H1 (cell line): ENCODE measurements around the gene DHX38. TPM values are rescaled to one million over a fixed set of nuclear protein-coding genes. Genes with fewer than 3 reads are reported as not detected.
A peak's percentile ranks its signal among the peaks of the same experiment; 100 is the strongest.

Source experiments
- CTCF ChIA-PET: fragments of 300-600 bp; sonication (Branson Sonifier 250); formaldehyde crosslinking; loops from one replicate; lab custom pipeline; 2021; ENCODE audit not compliant: partially characterized antibody; lab: Charles Lee
- POLR2A ChIA-PET: fragments of 300-600 bp; sonication (Branson Sonifier 250); formaldehyde crosslinking; loops from one replicate; lab custom pipeline; 2021; ENCODE audit warnings: inconsistent platforms; ENCODE audit not compliant: partially characterized antibody; lab: Charles Lee
- DNase-seq, 2 experiments: peaks; one replicate each; pipeline versions ENCODE4 v3.0.0 to v3.0.0-alpha.2; 2010 to 2022; ENCODE audit warnings: low spot score in 2 of 2, low read depth in 1 of 2, mixed read lengths in 1 of 2
- FAIRE-seq: peaks from 2 replicates; lab custom pipeline; 2011; peaks lifted over from hg19 to GRCh38; lab: Jason Lieb, UNC
- H2AFZ ChIP-seq: 2 replicates; pipeline ENCODE4 v1.8.1; 2012; ENCODE audit warnings: low read length, inconsistent platforms
- H2AK5ac ChIP-seq: 2 replicates; pipeline ENCODE4 v1.6.1; 2013; ENCODE audit warnings: low read depth, low read length
- H2BK120ac ChIP-seq: replicated peaks from 2 replicates; pipeline ENCODE3; 2013; ENCODE audit warnings: low read depth, low read length, inconsistent platforms
- H2BK12ac ChIP-seq: 2 replicates; pipeline ENCODE4 v1.6.1; 2013; ENCODE audit warnings: low read depth, low read length
- H2BK15ac ChIP-seq: 2 replicates; pipeline ENCODE4 v1.6.1; 2013; ENCODE audit warnings: low read length
- H2BK20ac ChIP-seq: 2 replicates; pipeline ENCODE4 v1.6.1; 2013; ENCODE audit warnings: low read length
- H2BK5ac ChIP-seq: 2 replicates; pipeline ENCODE4 v1.6.1; 2013; ENCODE audit warnings: low read depth, low read length
- H3K14ac ChIP-seq: 2 replicates; pipeline ENCODE4 v1.6.1; 2013; ENCODE audit warnings: inconsistent platforms; ENCODE audit not compliant: insufficient read length
- H3K18ac ChIP-seq: 2 replicates; pipeline ENCODE4 v1.6.1; 2013; ENCODE audit warnings: low read length; ENCODE audit errors: extremely low read depth
- H3K23ac ChIP-seq: 2 replicates; pipeline ENCODE4 v1.6.1; 2013; ENCODE audit warnings: inconsistent platforms; ENCODE audit not compliant: insufficient read length
- H3K23me2 ChIP-seq: 2 replicates; pipeline ENCODE4 v1.6.1; 2013; ENCODE audit warnings: low read depth, low read length
- H3K27ac ChIP-seq: 2 replicates; pipeline ENCODE4 v1.6.1; 2011; ENCODE audit warnings: low read depth, low read length, inconsistent platforms
- H3K27me3 ChIP-seq, 4 experiments: replicated peaks in 1 of 4; 1 replicate in 1 of 4; 2 replicates in 3 of 4; pipeline versions ENCODE4 v1.6.1 to v1.8.1; 2011 to 2013; ENCODE audit warnings: low read length in 3 of 4, mild to moderate bottlenecking in 3 of 4, inconsistent platforms in 2 of 4, mixed read lengths in 2 of 4, moderate library complexity in 1 of 4; ENCODE audit not compliant: control insufficient read depth in 3 of 4, insufficient read depth in 3 of 4; ENCODE audit errors: extremely low read depth in 1 of 4
- H3K36me3 ChIP-seq, 4 experiments: 2 replicates each; pipeline versions ENCODE4 v1.6.1 to v1.8.1; 2011 to 2013; ENCODE audit warnings: mild to moderate bottlenecking in 4 of 4, low read length in 3 of 4, moderate library complexity in 2 of 4, control low read depth in 1 of 4, inconsistent platforms in 1 of 4; ENCODE audit not compliant: insufficient read depth in 4 of 4, control insufficient read depth in 2 of 4
- H3K4ac ChIP-seq: replicated peaks from 2 replicates; pipeline ENCODE3; 2013; ENCODE audit warnings: low read length, low read depth, mixed read lengths, inconsistent platforms; ENCODE audit not compliant: insufficient read length
- H3K4me1 ChIP-seq, 4 experiments: replicated peaks in 1 of 4; 1 replicate in 1 of 4; 2 replicates in 3 of 4; pipeline versions ENCODE4 v1.6.1 to v1.8.1; 2011 to 2013; ENCODE audit warnings: low read length in 3 of 4, inconsistent platforms in 2 of 4, mixed read lengths in 1 of 4; ENCODE audit not compliant: insufficient read depth in 4 of 4, control insufficient read depth in 3 of 4
- H3K4me2 ChIP-seq, 2 experiments: 2 replicates each; pipeline versions ENCODE4 v1.6.1 to v1.8.1; 2011 to 2013; ENCODE audit warnings: low read depth in 2 of 2, low read length in 2 of 2, control low read depth in 1 of 2, inconsistent platforms in 1 of 2, mild to moderate bottlenecking in 1 of 2; ENCODE audit not compliant: insufficient read depth in 1 of 2
- H3K4me3 ChIP-seq, 4 experiments: fragments of 200-600, 300-600 bp in 1 of 4; sonication (generic), shearing (Covaris generic), sonication (Bioruptor Twin) in 1 of 4; 2 replicates each; pipeline versions ENCODE4 v1.5.1 to v1.8.1; 2011 to 2016; ENCODE audit warnings: low read length in 4 of 4, low read depth in 3 of 4, control low read depth in 2 of 4, inconsistent platforms in 2 of 4, mild to moderate bottlenecking in 2 of 4, mixed read lengths in 1 of 4, moderate library complexity in 1 of 4; ENCODE audit not compliant: insufficient read depth in 2 of 4; ENCODE audit errors: extremely low read depth in 1 of 4
- H3K56ac ChIP-seq: replicated peaks from 2 replicates; pipeline ENCODE3; 2013; ENCODE audit warnings: low read depth, mild to moderate bottlenecking, mixed read lengths, low read length, inconsistent platforms; ENCODE audit not compliant: insufficient read length
- H3K79me1 ChIP-seq: 2 replicates; pipeline ENCODE4 v1.6.1; 2013; ENCODE audit warnings: low read depth, low read length, control low read depth
- H3K79me2 ChIP-seq, 2 experiments: 2 replicates each; pipeline versions ENCODE4 v1.6.1 to v1.8.1; 2012 to 2013; ENCODE audit warnings: low read length in 2 of 2, mild to moderate bottlenecking in 2 of 2, inconsistent platforms in 1 of 2; ENCODE audit not compliant: insufficient read depth in 2 of 2, control insufficient read depth in 1 of 2
- H3K9ac ChIP-seq, 4 experiments: replicated peaks in 1 of 4; 1 replicate in 1 of 4; 2 replicates in 3 of 4; pipeline versions ENCODE4 v1.6.1 to v1.8.1; 2011 to 2013; ENCODE audit warnings: low read depth in 3 of 4, low read length in 3 of 4, control low read depth in 2 of 4, mild to moderate bottlenecking in 2 of 4, moderate library complexity in 2 of 4, inconsistent platforms in 1 of 4; ENCODE audit errors: extremely low read depth in 1 of 4
- H3K9me3 ChIP-seq, 2 experiments: 2 replicates each; pipeline versions ENCODE4 v1.6.1 to v1.8.1; 2012 to 2013; ENCODE audit warnings: mild to moderate bottlenecking in 2 of 2, moderate library complexity in 2 of 2, control low read depth in 1 of 2, inconsistent platforms in 1 of 2, low read depth in 1 of 2, low read length in 1 of 2, mixed read lengths in 1 of 2; ENCODE audit not compliant: insufficient read depth in 2 of 2
- H4K20me1 ChIP-seq, 2 experiments: replicated peaks in 1 of 2; 2 replicates each; pipeline versions ENCODE3 to v1.8.1; 2011 to 2013; ENCODE audit warnings: inconsistent platforms in 2 of 2, low read length in 2 of 2, mild to moderate bottlenecking in 1 of 2; ENCODE audit not compliant: insufficient read depth in 2 of 2, control insufficient read depth in 1 of 2
- H4K5ac ChIP-seq: 2 replicates; pipeline ENCODE4 v1.6.1; 2013; ENCODE audit warnings: low read length, low read depth, mixed read lengths, inconsistent platforms; ENCODE audit not compliant: insufficient read length
- H4K8ac ChIP-seq: 2 replicates; pipeline ENCODE4 v1.8.0; 2013; ENCODE audit warnings: mild to moderate bottlenecking, moderate library complexity, low read length, inconsistent platforms; ENCODE audit not compliant: insufficient read depth; ENCODE audit errors: extremely low read depth
- H4K91ac ChIP-seq: replicated peaks from 2 replicates; pipeline ENCODE3; 2013; ENCODE audit warnings: low read length, mixed read lengths, inconsistent platforms; ENCODE audit not compliant: insufficient read length
- ASH2L ChIP-seq: fragments of 200-600, 300-600 bp; sonication (generic); IDR thresholded peaks from one replicate; pipeline ENCODE4 v1.7.1; 2017; ENCODE audit warnings: low read length
- CHD2 ChIP-seq: IDR thresholded peaks from 2 replicates; pipeline ENCODE4 v1.6.1; 2012; ENCODE audit warnings: low read length, improper control_type of control experiment
- CREB1 ChIP-seq: IDR thresholded peaks from 2 replicates; pipeline ENCODE4 v1.6.1; 2012; ENCODE audit warnings: inconsistent platforms
- CTBP2 ChIP-seq: IDR thresholded peaks from 2 replicates; pipeline ENCODE4 v1.7.0; 2011; ENCODE audit warnings: borderline replicate concordance, mild to moderate bottlenecking, moderate library complexity, mixed read lengths, low read length; ENCODE audit not compliant: insufficient read depth, insufficient read length
- KDM4A ChIP-seq: IDR thresholded peaks from one replicate; pipeline ENCODE4 v1.7.1; 2012; ENCODE audit warnings: low read depth, mild to moderate bottlenecking, moderate library complexity, low read length, inconsistent platforms; ENCODE audit not compliant: severe bottlenecking
- TAF7 ChIP-seq: optimal IDR thresholded peaks from 2 replicates; pipeline ENCODE3; 2011; ENCODE audit warnings: low read depth, mild to moderate bottlenecking, inconsistent platforms, low read length, moderate library complexity, borderline replicate concordance
- WGBS, 2 experiments: shearing (Covaris generic) in 1 of 2; methylation state at CpG; one replicate each; pipeline versions ENCODE4 v1.1.6 to v1.1.7; 2013 to 2015; ENCODE audit warnings: low lambda C conversion rate in 2 of 2, mixed read lengths in 2 of 2, inconsistent platforms in 1 of 2, low coverage in 1 of 2, missing lambda C conversion rate in 1 of 2; ENCODE audit not compliant: insufficient replicate concordance in 2 of 2, insufficient coverage in 1 of 2, insufficient read length in 1 of 2; ENCODE audit errors: extremely low coverage in 1 of 2, missing lambda C conversion rate in 1 of 2; 5-methylcytosine and 5-hydroxymethylcytosine counted together
- polyA plus RNA-seq, 7 experiments: library from polyadenylated mRNA; depleted of rRNA in 3 of 7; stranded (reverse) in 5 of 7; unstranded in 2 of 7; fragments of >200 nt in 5 of 7; fragments of 200-250 nt in 2 of 7; gene quantifications; 1 replicate in 5 of 7; 2 replicates in 1 of 7; 4 replicates in 1 of 7; pipeline versions ENCODE4 v1.2.1 to v1.2.3, GENCODE V29; 2011 to 2013; ENCODE audit warnings: missing spikeins in 2 of 7, mixed read lengths in 2 of 7
- total RNA-seq: library from RNA; stranded (reverse); fragmentation: NEBNext Ultra II Directional; extraction: Animal tissue kit (Norgen Biotek cat#: 25700); gene quantifications from 2 replicates; pipeline ENCODE4 v1.2.1, GENCODE V29; 2021
- TF ChIP-seq, protein P1 (sequence below): IDR thresholded peaks from 2 replicates; pipeline ENCODE4 v1.6.1; 2011; ENCODE audit warnings: low read depth, mild to moderate bottlenecking, low read length; ENCODE audit not compliant: insufficient read depth
- TF ChIP-seq, protein P2 (sequence below): IDR thresholded peaks from 2 replicates; pipeline ENCODE4 v1.6.1; 2011; ENCODE audit warnings: low read length, improper control_type of control experiment

The DHX38 gene
- total and polyA plus RNA-seq, 2 of the 8 experiments (the other 6 are each of a cell fraction or from before 2014, with no cell fraction given), result 27.3 to 53.5 TPM

DNA sequence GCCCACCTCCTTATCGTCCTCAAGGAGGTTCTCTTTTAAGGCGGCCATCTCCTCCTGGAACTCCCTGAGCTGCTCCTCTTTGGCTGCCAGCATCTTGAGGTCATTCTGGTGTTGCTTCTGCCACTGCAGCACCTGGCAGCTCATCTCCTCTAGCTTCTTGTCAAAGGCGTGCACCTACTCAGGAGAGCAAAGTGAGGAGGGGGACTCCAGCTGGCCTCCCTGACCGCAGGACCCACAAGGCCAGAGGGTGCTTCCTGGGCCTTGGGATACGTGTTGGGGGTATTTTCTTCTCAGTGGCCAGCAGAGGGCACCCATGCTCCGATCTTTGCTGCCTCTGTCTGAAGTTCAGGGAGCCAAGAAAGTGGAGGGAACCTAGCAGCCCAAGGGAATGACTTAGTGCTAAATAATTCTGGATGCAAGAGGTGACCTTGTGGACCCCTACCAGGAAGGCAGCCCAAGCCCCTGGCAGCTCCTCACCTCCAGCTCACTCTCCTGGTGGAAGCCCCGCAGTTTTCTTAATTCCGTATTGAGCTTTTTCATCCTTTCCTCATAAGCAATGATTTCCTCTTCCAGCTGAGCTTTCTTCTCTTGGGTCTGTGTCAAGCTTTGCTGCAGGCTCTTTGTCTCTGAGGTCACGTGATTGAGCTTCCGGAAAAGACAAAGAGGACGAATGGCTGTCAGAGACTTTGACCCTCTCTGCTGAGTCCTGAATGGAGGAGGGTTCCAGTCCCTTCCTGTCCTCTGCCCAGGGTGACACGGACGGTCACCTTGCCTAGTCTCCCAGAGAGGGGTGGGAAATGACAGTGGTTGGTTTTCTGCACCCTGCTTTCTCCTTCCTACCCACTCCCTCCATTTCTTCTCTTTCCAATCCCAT is 31.4 kb downstream of the DHX38 start:
- FAIRE-seq, result peak; percentile 82
- no peaks in the 10 kb centered on the region for H3K9me3 ChIP-seq
- TF ChIP-seq, protein P1, sequence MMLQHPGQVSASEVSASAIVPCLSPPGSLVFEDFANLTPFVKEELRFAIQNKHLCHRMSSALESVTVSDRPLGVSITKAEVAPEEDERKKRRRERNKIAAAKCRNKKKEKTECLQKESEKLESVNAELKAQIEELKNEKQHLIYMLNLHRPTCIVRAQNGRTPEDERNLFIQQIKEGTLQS, result no peak
- TF ChIP-seq TAF7 (no peak), CTBP2 (no peak), KDM4A (peak; percentile 31), ASH2L (peak; percentile 50), CREB1 (no peak), CHD2 (no peak)
- TF ChIP-seq, protein P2, sequence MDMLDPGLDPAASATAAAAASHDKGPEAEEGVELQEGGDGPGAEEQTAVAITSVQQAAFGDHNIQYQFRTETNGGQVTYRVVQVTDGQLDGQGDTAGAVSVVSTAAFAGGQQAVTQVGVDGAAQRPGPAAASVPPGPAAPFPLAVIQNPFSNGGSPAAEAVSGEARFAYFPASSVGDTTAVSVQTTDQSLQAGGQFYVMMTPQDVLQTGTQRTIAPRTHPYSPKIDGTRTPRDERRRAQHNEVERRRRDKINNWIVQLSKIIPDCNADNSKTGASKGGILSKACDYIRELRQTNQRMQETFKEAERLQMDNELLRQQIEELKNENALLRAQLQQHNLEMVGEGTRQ, result peak; percentile 70

More for the DNA sequence above, 31.4 kb downstream of the DHX38 start:
- peak overlapping the region; percentile 43; the same call in 1 of the 2 replicates for H2BK20ac ChIP-seq
- H2BK12ac ChIP-seq, result peak overlapping the region; percentile 85; the same call in 1 of the 2 replicates
- H3K18ac ChIP-seq, result peak overlapping the region; percentile 36
- H3K23me2 ChIP-seq, result no peaks in the 10 kb centered on the region
- no peak overlapping the region for H3K9ac ChIP-seq
- H2BK5ac ChIP-seq, result peak overlapping the region; percentile 17; the same call in 1 of the 2 replicates
- H2AK5ac ChIP-seq, result peak overlapping the region; percentile 14; the same call in 1 of the 2 replicates
- DNase-seq, result peak; percentile 53 to 84
- peak overlapping the region; percentile 91 for H2AFZ ChIP-seq
- H4K91ac ChIP-seq, result no peak overlapping the region
- no peaks in the 10 kb centered on the region for H4K20me1 ChIP-seq
- 56% methylated on average over 13 of the region's 13 CpGs; no CpG with 5 or more reads in 1 of the 2 experiments for WGBS, 2 experiments
- H3K4me3 ChIP-seq, result no peak overlapping the region
- H3K4ac ChIP-seq, result no peak overlapping the region
- no peak overlapping the region for H3K23ac ChIP-seq
- no peaks in the 10 kb centered on the region for H3K27me3 ChIP-seq
- no peak overlapping the region for H2BK120ac ChIP-seq
- no peak overlapping the region for H3K14ac ChIP-seq
- ChIA-PET CTCF (interaction anchor here (0.6 to 4.2 kb wide), 43 partner anchors 9 to 1072 kb away, joined by 3 to 43 read pairs (median 3); no protein-coding TSS in a partner anchor), POLR2A (interaction anchor here (0.9 to 2.3 kb wide), 3 partner anchors 26 to 287 kb away, joined by 3 to 8 read pairs (median 4); partner anchors contain the start of genes DHX38 and TXNL4B)
- H3K4me2 ChIP-seq, result no peak overlapping the region
- no peak overlapping the region for H3K56ac ChIP-seq
- H4K8ac ChIP-seq, result peak overlapping the region; percentile 30; the same call in 1 of the 2 replicates
- H4K5ac ChIP-seq, result no peak overlapping the region
- H3K79me2 ChIP-seq, result no peaks in the 10 kb centered on the region
- peaks cover 0 to 4% (median 0%) of the 10 kb centered on the region in 4 experiments; a peak in 3 of 7 replicates for H3K4me1 ChIP-seq
- no peaks in the 10 kb centered on the region for H3K36me3 ChIP-seq
- no peak overlapping the region for H3K27ac ChIP-seq
- H3K79me1 ChIP-seq, result no peaks in the 10 kb centered on the region
- H2BK15ac ChIP-seq, result peak overlapping the region; percentile 76; the same call in 1 of the 2 replicates
